Pancreas (tissue), 10 donors: ENCODE results near the gene PADI2. TPM values are rescaled to one million over a fixed set of nuclear protein-coding genes. Genes with fewer than 3 reads are reported as not detected.

Source experiments
- ATAC-seq, 4 donors: fragments of 200-7000 bp; cut with Tn5 transposase; one replicate each; pipeline versions ENCODE4 v1.8.0 to v1.9.1; 2020; ENCODE audit warnings: mild to moderate bottlenecking in 4 of 4, moderate library complexity in 4 of 4
- DNase-seq, 6 donors: peaks; one replicate each; pipeline ENCODE4 v3.0.0-alpha.2; 2020
- FAIRE-seq: peaks from 2 replicates; lab custom pipeline; 2012; peaks lifted over from hg19 to GRCh38; lab: Jason Lieb, UNC
- H3K27ac ChIP-seq, 4 donors: fragments of 200-600 bp; sonication (generic); 1 replicate in 3 of 4; 2 replicates in 1 of 4; pipeline versions ENCODE4 v1.5.0 to v1.8.0; 2020
- H3K27me3 ChIP-seq, 4 donors: fragments of 200-600 bp; one replicate each; pipeline ENCODE4 v1.8.0; 2021
- H3K36me3 ChIP-seq, 3 donors: fragments of 200-600 bp; sonication (generic) in 1 of 3; one replicate each; pipeline versions ENCODE4 v1.5.0 to v1.8.0; 2020 to 2021
- H3K4me1 ChIP-seq, 3 donors: fragments of 200-600 bp; one replicate each; pipeline ENCODE4 v1.8.0; 2021
- H3K4me3 ChIP-seq, 4 donors: fragments of 200-600 bp; sonication (generic) in 2 of 4; one replicate each; pipeline versions ENCODE4 v1.5.0 to v1.8.0; 2020 to 2021
- H3K9me3 ChIP-seq, 4 donors: fragments of 200-600 bp; one replicate each; pipeline ENCODE4 v1.8.0; 2021
- CTCF ChIP-seq, 4 donors: fragments of 200-600 bp; sonication (generic) in 3 of 4; IDR thresholded peaks; one replicate each; pipeline versions ENCODE4 v1.5.0 to v1.8.0; 2021; ENCODE audit warnings: antibody characterized with exemption in 4 of 4
- WGBS, 2 donors: extraction: QIAGEN DNeasy Blood & Tissue Kit; methylation state at CpG; one replicate each; pipeline ENCODE4 v1.1.7; 2013; 5-methylcytosine and 5-hydroxymethylcytosine counted together
- intact Hi-C, 3 donors: fragments of 100-400 bp; cut with DNase I; formaldehyde crosslinking; loops; one replicate each; pipeline versions ENCODE4 v1.11.1 to v1.14.2; 2022
- polyA plus RNA-seq, 2 donors: library from polyadenylated mRNA; stranded (reverse); fragments of 200-250 nt; gene quantifications; one replicate each; pipeline ENCODE4 v1.2.3, GENCODE V29; 2013
- total RNA-seq, 6 donors: library from RNA; stranded (reverse); fragmentation: NEBNext Ultra II Directional in 4 of 6; extraction: Animal tissue kit (Norgen Biotek cat#: 25700) in 4 of 6; gene quantifications; one replicate each; pipeline versions ENCODE4 v1.2.1 to v1.2.4, GENCODE V29; 2021 to 2023
- donor health status: healthy with polysubstance abuse.
- donor health status: DM: no; HTN: no; CAD: no; lungs with moderate emphysema.
- donor health status: DM: no; HTN: no; CAD: no.
- donor health status: control.
- donor health status: control.
- donor health status: Bipolar disorder and iron deficiency.
- donor health status: DM: yes; HTN: yes; CAD: no.
- donor health status: DM: no; HTN: no; CAD: no.
- donor health status: DM: no; HTN: no; CAD: no.
- donor health status: DM: yes; HTN: yes; CAD: no.

The PADI2 gene
- total and polyA plus RNA-seq, 8 donors, result 0.42 to 10.0 (median 0.93) TPM

DNA sequence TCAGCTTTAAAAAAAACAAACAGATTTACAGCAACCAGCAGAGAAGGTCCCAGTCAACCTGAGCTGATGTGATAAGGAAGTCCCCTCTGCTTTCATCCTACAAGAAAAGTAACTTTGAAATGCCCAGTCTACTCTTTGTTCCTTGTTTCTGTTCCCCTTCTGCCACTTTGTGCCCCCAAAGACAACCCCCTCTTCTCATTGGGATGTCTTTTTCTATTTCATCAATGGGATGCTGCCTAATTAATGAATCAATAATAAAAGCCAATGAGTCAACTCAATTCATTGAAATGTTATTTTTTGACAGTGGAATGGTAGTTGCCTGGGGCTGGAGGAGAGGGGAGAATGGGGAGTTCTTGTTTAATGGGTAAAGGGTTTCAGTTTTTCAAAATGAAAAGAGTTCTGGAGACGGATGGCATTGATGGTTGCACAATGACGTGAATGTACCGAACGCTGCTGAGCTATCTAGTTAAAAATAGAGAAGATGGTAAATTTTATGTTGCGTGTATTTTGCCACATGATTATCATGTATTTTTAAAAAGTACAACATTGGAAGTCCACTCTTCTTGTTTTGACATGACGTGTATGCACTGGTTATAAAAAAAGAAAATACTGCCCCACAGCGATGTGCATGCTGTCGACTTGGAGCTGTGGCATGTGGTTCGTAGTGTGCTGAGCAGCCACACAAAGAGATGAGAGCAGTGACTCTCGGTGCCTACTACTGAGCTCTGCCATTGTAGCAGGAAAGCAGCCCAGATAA, 22.4 kb upstream of the PADI2 start:
- no peaks in the 10 kb centered on the region for H3K4me1 ChIP-seq
- H3K27ac ChIP-seq, result peak overlapping the region in 1 of 4 donors; percentile 23
- no peak overlapping the region for H3K4me3 ChIP-seq
- WGBS, 2 donors, result 76 to 84% methylated on average over 10 of the region's 10 CpGs
- peak in 2 of 4 donors; percentile 20 to 78 for ATAC-seq
- H3K27me3 ChIP-seq, result no peaks in the 10 kb centered on the region
- no peak for DNase-seq
- FAIRE-seq, result no peak
- intact Hi-C loops, result no loop called here
- no peaks in the 10 kb centered on the region for H3K9me3 ChIP-seq
- no peaks in the 10 kb centered on the region for H3K36me3 ChIP-seq
- no peak for TF ChIP-seq CTCF (IDR thresholded peaks at IDR 0.05)

GRCh38 chr1:17140279-17140678, 21.0 kb upstream of the PADI2 start:
- no peaks in the 10 kb centered on the region for H3K4me1 ChIP-seq
- no peak for DNase-seq
- H3K27ac ChIP-seq, result no peak overlapping the region
- 39 to 53% methylated on average over 1 of the region's 1 CpG for WGBS, 2 donors
- no peak for FAIRE-seq
- no peaks in the 10 kb centered on the region for H3K9me3 ChIP-seq
- ATAC-seq, result no peak
- H3K4me3 ChIP-seq, result no peak overlapping the region
- no peak for TF ChIP-seq CTCF (IDR thresholded peaks at IDR 0.05)
- intact Hi-C loops, result no loop called here
- no peaks in the 10 kb centered on the region for H3K27me3 ChIP-seq
- H3K36me3 ChIP-seq, result no peaks in the 10 kb centered on the region

DNA sequence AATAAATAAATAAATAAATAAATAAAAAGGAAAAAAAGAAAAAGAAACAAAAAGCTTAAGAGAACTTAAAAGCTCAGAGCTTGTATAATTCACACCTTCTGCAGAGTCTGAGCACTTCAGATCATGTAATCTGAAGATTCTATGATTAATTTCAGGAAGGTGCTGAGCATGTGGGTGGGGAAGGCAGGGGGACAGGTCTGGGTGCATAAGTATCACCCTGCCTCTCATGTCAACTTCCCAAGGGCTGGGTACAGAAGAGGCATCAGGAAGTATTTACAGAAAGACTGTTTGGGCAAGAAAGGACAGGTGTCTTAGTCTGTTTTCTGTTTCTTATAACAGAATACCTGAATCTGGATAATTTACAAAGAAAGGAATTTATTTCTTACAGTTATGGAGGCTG, 20.4 kb upstream of the PADI2 start:
- DNase-seq, result no peak
- no peak for FAIRE-seq
- TF ChIP-seq CTCF (IDR thresholded peaks at IDR 0.05), result no peak
- Histone ChIP-seq H3K4me1 (no peaks in the 10 kb centered on the region), H3K36me3 (no peaks in the 10 kb centered on the region), H3K9me3 (no peaks in the 10 kb centered on the region), H3K27ac (no peak overlapping the region), H3K4me3 (no peak overlapping the region), H3K27me3 (no peaks in the 10 kb centered on the region)
- no peak for ATAC-seq
- intact Hi-C loops, result no loop called here

GRCh38 chr1:17137441-17137840, 18.2 kb upstream of the PADI2 start:
- DNase-seq (no peak), ATAC-seq (no peak), FAIRE-seq (no peak)
- Histone ChIP-seq H3K36me3 (no peaks in the 10 kb centered on the region), H3K27me3 (no peaks in the 10 kb centered on the region), H3K4me3 (no peak overlapping the region), H3K4me1 (no peaks in the 10 kb centered on the region), H3K9me3 (no peaks in the 10 kb centered on the region), H3K27ac (no peak overlapping the region)
- 41 to 48% methylated on average over 6 of the region's 6 CpGs for WGBS, 2 donors
- intact Hi-C loops, result no loop called here
- no peak for TF ChIP-seq CTCF (IDR thresholded peaks at IDR 0.05)

- Histone ChIP-seq H3K36me3 (no peaks in the 10 kb centered on the region), H3K9me3 (no peaks in the 10 kb centered on the region), H3K27ac (no peak overlapping the region), H3K4me1 (no peaks in the 10 kb centered on the region), H3K27me3 (no peaks in the 10 kb centered on the region), H3K4me3 (no peak overlapping the region)
- ATAC-seq (no peak), DNase-seq (no peak), FAIRE-seq (no peak)
- WGBS, 2 donors, result 57 to 59% methylated on average over 8 of the region's 8 CpGs
- no peak for TF ChIP-seq CTCF (IDR thresholded peaks at IDR 0.05)
- intact Hi-C loops, result no loop called here
Observed at GRCh38 chr1:17136936-17137335, 17.7 kb upstream of the PADI2 start.
